ENCODE results near the gene PACSIN3.

GRCh38 chr11:47216121-47216798 lies 30.0 kb upstream of the PACSIN3 start:
- TF ChIP-seq POLR2AphosphoS5 (IDR thresholded peaks at IDR 0.05; ENCODE audit: low read depth, low read length) = peak; percentile 51; the same call in 1 of the 2 replicates
- TF ChIP-seq REST (IDR thresholded peaks at IDR 0.05; ENCODE audit: low read depth) = no peak
- no peak for TF ChIP-seq CTCF (IDR thresholded peaks at IDR 0.05 in 2 of 3, conservative IDR thresholded peaks at IDR 0.05 in 1 of 3; ENCODE audit: borderline replicate concordance in 1 of 3, insufficient read depth in 1 of 3, low read depth in 2 of 3, low read length in 2 of 3)
- TF ChIP-seq TCF7L2 (IDR thresholded peaks at IDR 0.05; ENCODE audit: borderline replicate concordance, extremely low read depth, insufficient read depth, insufficient read length) = peak; percentile 27
- no peak for TF ChIP-seq EZH2 (IDR thresholded peaks at IDR 0.05)
- TF ChIP-seq CEBPB (IDR thresholded peaks at IDR 0.05; ENCODE audit: low read depth) = no peak; the same call in 1 of the 2 replicates
- no peak for TF ChIP-seq ATF3 (IDR thresholded peaks at IDR 0.05)
- TF ChIP-seq POLR2A (IDR thresholded peaks at IDR 0.05; ENCODE audit: borderline replicate concordance, extremely low read depth, insufficient read depth, insufficient read length) = no peak
- TF ChIP-seq RAD21 (IDR thresholded peaks at IDR 0.05; ENCODE audit: low read depth) = no peak
- TF ChIP-seq EZH2phosphoT487 (IDR thresholded peaks at IDR 0.05; ENCODE audit: borderline replicate concordance) = no peak

Measured in HCT116 (cell line).